AG04450 (cell line): Measurements from ENCODE around the gene GMDS. TPM values are rescaled to one million over a fixed set of nuclear protein-coding genes. Genes with fewer than 3 reads are reported as not detected.
A peak's percentile ranks its signal among the peaks of the same experiment; 100 is the strongest.
"Not testable (repeated sequence)": the region's sequence is repeated elsewhere in the genome, so short reads cannot be mapped to it uniquely, and the experiment has no call there.

Experiments
- CTCF ChIA-PET: fragments of 300-600, 350-600 bp; formaldehyde crosslinking; extraction: SDS; loops from one replicate; lab custom pipeline; 2022; ENCODE audit warnings: antibody characterized with exemption, inconsistent platforms; lab: Charles Lee
- POLR2A ChIA-PET: fragments of 350-600 bp; formaldehyde crosslinking; extraction: SDS; loops from one replicate; lab custom pipeline; 2021; ENCODE audit warnings: antibody characterized with exemption, inconsistent platforms; lab: Yijun Ruan, JAX
- DNase-seq: peaks from one replicate; pipeline ENCODE4 v3.0.0-alpha.2; 2011; ENCODE audit warnings: low read depth, low spot score
- H3K27ac ChIP-seq: one replicate; pipeline ENCODE4 v1.5.1; 2012; ENCODE audit warnings: low read depth, low read length, control low read depth
- H3K27me3 ChIP-seq: one replicate; pipeline ENCODE4 v1.6.0; 2012; ENCODE audit warnings: low read length; ENCODE audit not compliant: control insufficient read depth, insufficient read depth
- H3K4me3 ChIP-seq: 2 replicates; pipeline ENCODE4 v1.5.1; 2011; ENCODE audit warnings: mild to moderate bottlenecking, low read depth, low read length, control low read depth
- H3K9me3 ChIP-seq: 2 replicates; pipeline ENCODE4 v1.5.1; 2012; ENCODE audit warnings: low read length; ENCODE audit not compliant: control insufficient read depth, insufficient read depth
- polyA plus RNA-seq: library from polyadenylated mRNA; depleted of rRNA; stranded (reverse); fragments of >200 nt; gene quantifications from 2 replicates; pipeline ENCODE4 v1.2.3, GENCODE V29; 2011
- TF ChIP-seq, protein P1 (sequence below): IDR thresholded peaks from 2 replicates; pipeline ENCODE4 v1.5.1; 2011; ENCODE audit warnings: low read depth, low read length, control low read depth, inconsistent platforms

Gene GMDS
- polyA plus RNA-seq, 1 experiment: 26.4 TPM

DNA sequence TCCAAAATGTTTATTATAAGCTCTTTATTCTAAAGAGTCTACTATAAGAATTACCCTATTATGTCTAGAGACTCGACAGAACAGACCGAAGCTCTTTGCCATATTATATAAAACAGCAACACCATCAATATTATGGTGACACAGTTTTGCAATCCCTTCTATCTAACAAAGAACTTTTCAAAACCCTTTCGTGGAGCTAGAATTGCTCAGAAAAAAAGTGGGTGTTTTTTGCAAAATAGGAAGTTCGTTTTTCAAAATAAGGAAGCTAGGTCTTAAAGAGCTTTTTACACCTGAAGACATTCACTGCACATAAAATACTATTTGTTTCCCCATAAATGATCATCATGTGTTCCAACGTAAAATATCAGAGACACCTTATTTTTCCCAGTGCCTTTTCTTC, 395.7 kb downstream of the GMDS start:
- Histone ChIP-seq H3K4me3 (no peak overlapping the region), H3K9me3 (peaks cover 3% of the 10 kb centered on the region; the same call in 1 of the 2 replicates), H3K27ac (no peak overlapping the region), H3K27me3 (no peaks in the 10 kb centered on the region)
- TF ChIP-seq, protein P1, sequence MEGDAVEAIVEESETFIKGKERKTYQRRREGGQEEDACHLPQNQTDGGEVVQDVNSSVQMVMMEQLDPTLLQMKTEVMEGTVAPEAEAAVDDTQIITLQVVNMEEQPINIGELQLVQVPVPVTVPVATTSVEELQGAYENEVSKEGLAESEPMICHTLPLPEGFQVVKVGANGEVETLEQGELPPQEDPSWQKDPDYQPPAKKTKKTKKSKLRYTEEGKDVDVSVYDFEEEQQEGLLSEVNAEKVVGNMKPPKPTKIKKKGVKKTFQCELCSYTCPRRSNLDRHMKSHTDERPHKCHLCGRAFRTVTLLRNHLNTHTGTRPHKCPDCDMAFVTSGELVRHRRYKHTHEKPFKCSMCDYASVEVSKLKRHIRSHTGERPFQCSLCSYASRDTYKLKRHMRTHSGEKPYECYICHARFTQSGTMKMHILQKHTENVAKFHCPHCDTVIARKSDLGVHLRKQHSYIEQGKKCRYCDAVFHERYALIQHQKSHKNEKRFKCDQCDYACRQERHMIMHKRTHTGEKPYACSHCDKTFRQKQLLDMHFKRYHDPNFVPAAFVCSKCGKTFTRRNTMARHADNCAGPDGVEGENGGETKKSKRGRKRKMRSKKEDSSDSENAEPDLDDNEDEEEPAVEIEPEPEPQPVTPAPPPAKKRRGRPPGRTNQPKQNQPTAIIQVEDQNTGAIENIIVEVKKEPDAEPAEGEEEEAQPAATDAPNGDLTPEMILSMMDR: no peak
- CTCF ChIA-PET: interaction anchor here (1.2 kb wide), 1 partner anchor 28 kb away, joined by 3 read pairs; no protein-coding TSS in a partner anchor
- POLR2A ChIA-PET: no interaction called here
- DNase-seq: no peak

DNA sequence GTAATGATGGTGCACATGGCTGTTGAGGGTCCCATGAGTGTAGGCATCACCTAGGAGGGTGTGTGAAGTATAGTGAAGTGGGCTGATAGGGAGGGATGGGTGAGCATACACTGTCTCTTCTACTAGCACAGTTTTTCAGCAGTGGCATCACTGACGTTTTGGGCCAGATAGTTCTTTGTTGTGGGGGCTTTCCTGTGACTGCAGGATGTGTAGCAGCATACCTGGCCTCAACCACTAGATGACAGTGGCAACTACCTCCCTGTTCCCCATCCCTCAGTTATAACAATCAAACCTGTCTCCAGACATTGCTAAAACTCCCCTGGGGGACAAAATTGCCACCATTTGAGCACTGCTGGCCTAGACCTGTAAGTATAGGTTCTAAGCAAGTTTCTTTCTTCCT, 396.7 kb downstream of the GMDS start:
- Histone ChIP-seq H3K4me3 (no peak overlapping the region), H3K27ac (peak overlapping the region; percentile 11), H3K27me3 (no peaks in the 10 kb centered on the region), H3K9me3 (peaks cover 3% of the 10 kb centered on the region; the same call in 1 of the 2 replicates)
- no peak for DNase-seq
- ChIA-PET CTCF (no interaction called here), POLR2A (no interaction called here)
- TF ChIP-seq, protein P1: no peak

DNA sequence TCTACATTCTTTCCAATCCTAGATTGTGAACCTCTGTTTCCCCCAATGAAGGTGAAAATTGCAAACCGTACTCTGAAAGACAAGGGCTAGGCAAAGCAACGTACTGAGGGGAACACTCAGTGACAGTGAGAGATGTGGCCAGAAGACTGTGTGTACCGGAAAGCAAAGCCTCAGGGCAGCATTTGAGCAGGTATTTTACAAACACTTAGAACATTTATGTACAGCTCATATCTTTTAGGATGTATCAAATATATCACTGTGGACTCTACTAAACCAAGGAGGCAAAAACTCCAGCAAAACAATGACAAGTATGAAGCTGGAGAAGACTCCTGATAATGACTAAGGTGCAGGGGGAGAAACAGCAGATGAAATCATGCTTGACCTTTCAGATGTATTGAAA, 398.8 kb downstream of the GMDS start:
- ChIA-PET POLR2A (no interaction called here), CTCF (interaction anchor here (0.7 kb wide), 1 partner anchor 13 kb away, joined by 7 read pairs; no protein-coding TSS in a partner anchor)
- Histone ChIP-seq H3K27ac (no peak overlapping the region), H3K9me3 (peaks cover 3% of the 10 kb centered on the region; the same call in 1 of the 2 replicates), H3K27me3 (no peaks in the 10 kb centered on the region), H3K4me3 (no peak overlapping the region)
- TF ChIP-seq, protein P1: no peak
- DNase-seq: no peak

DNA sequence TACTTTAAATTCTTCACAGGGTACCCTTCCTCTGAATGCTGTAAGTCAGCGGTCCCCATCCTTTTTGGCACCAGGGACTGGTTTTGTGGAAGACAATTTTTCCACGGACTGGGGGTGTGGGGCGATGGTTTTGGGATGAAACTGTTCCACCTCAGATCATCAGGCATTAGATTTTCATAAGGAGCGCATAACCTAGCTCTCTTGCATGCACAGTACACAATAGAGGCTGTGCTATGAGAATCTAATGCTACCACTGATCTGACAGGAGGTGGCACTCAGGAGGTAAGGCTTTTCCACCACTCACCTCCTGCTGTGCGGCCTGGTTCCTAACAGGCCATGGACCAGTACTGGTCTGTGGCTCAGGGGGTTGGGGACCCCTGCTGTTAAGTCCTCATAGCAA, 399.9 kb downstream of the GMDS start:
- H3K27me3 ChIP-seq, H3K9me3 ChIP-seq, H3K27ac ChIP-seq, H3K4me3 ChIP-seq, POLR2A ChIA-PET, DNase-seq, CTCF ChIA-PET: not testable (repeated sequence)

DNA sequence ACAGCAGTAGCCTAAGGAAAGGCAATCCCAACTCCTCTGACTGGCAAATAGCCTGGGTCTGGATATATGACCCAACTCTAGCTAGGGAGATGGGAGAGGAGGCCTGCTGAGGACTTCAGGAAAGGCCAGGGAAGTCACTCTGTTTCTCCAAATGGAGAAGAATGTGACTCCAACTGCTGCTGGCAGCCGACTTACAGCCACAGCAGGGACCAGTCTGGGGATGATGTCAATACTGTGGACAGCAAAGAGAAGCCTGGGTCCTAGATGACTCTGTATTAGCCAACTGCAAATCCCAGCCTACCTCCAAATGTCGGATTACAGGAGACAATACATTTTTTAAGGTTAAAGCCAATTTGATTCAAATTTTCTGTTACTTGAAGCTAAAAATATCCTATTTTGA, 403.1 kb downstream of the GMDS start:
- Histone ChIP-seq H3K4me3 (no peak overlapping the region), H3K27me3 (no peaks in the 10 kb centered on the region), H3K9me3 (peaks cover 3% of the 10 kb centered on the region; the same call in 1 of the 2 replicates), H3K27ac (no peak overlapping the region)
- CTCF ChIA-PET: no interaction called here
- TF ChIP-seq, protein P1: no peak
- POLR2A ChIA-PET: no interaction called here
- no peak for DNase-seq
